Thyroid gland (tissue), 4 donors: ENCODE results near the gene C21orf58. TPM values are rescaled to one million over a fixed set of nuclear protein-coding genes. Genes with fewer than 3 reads are reported as not detected.

Experiments
- DNase-seq, 2 donors: peaks; one replicate each; pipeline ENCODE4 v3.0.0-alpha.2; 2019
- H3K27ac ChIP-seq, 3 donors: fragments of 200-600 bp; sonication (generic); 1 replicate in 2 of 3; 2 replicates in 1 of 3; pipeline ENCODE4 v1.5.1; 2016 to 2019; ENCODE audit warnings: mild to moderate bottlenecking in 1 of 3, moderate library complexity in 1 of 3
- H3K27me3 ChIP-seq: fragments of 200-600 bp; sonication (generic); one replicate; pipeline ENCODE4 v1.5.1; 2019
- H3K36me3 ChIP-seq, 2 donors: fragments of 200-600 bp; sonication (generic); one replicate each; pipeline ENCODE4 v1.5.1; 2016 to 2019
- H3K4me1 ChIP-seq, 2 donors: fragments of 200-600 bp; sonication (generic); one replicate each; pipeline ENCODE4 v1.5.1; 2017 to 2019
- H3K4me3 ChIP-seq, 3 donors: fragments of 200-600 bp; sonication (generic); replicated peaks in 1 of 3; 1 replicate in 2 of 3; 2 replicates in 1 of 3; pipeline ENCODE4 v1.5.1; 2016; ENCODE audit warnings: mild to moderate bottlenecking in 1 of 3
- H3K9me3 ChIP-seq: fragments of 200-600 bp; sonication (generic); one replicate; pipeline ENCODE4 v1.5.1; 2017
- POLR2A ChIP-seq, 2 donors: fragments of 450-650 bp; IDR thresholded peaks; one replicate each; pipeline ENCODE4 v1.6.1; 2017; ENCODE audit warnings: antibody characterized with exemption in 2 of 2, mild to moderate bottlenecking in 2 of 2, moderate library complexity in 1 of 2
- WGBS, 2 donors: methylation state at CpG; one replicate each; pipeline ENCODE4 v1.1.5; 2017; 5-methylcytosine and 5-hydroxymethylcytosine counted together
- intact Hi-C: fragments of 100-400 bp; cut with DNase I; formaldehyde crosslinking; loops from one replicate; pipeline ENCODE4 v1.15.1; 2023
- total RNA-seq, 4 donors: library from RNA; depleted of rRNA; stranded (reverse); fragments of >200 nt; gene quantifications; one replicate each; pipeline ENCODE4 v1.2.3, GENCODE V29; 2016
- TF ChIP-seq, protein P1 (sequence below), 6 experiments: fragments of 200-600 bp in 3 of 6; fragments of 450-650 bp in 3 of 6; sonication (generic) in 3 of 6; IDR thresholded peaks; one replicate each; pipeline ENCODE4 v1.5.1; 2016 to 2019; ENCODE audit warnings: antibody characterized with exemption in 6 of 6, mild to moderate bottlenecking in 2 of 6, inconsistent platforms in 1 of 6, moderate library complexity in 1 of 6

Gene C21orf58
- total RNA-seq, 4 donors from 2014 or later: 0.89 to 2.2 (median 1.7) TPM

DNA sequence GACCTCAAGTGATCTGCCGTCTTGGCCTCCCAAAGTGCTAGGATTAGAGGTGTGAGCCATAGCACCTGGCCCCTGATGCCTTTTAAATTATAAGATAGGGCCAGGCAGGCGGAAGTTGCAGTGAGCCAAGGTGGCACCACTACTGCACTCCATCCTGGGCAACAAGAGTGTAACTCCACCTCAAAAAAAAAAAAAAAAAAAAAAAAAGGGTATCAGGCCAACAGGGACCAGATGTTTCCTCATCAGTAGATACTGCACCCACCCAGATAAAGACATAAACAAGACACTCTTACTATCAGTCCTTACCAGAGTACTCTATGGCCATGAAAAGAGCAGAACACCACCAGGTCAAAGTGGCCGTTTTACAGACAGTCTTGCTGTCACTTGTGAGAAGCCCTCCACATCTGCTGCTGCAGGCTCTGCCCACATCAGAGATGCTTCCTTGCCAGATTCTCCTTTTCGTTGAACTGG, 3.3 kb downstream of the C21orf58 start:
- no peak for DNase-seq
- 68 to 74% methylated on average over 4 of the region's 4 CpGs for WGBS, 2 donors
- H3K36me3 ChIP-seq: no peaks in the 10 kb centered on the region
- H3K27me3 ChIP-seq: no peaks in the 10 kb centered on the region
- H3K9me3 ChIP-seq: no peaks in the 10 kb centered on the region
- TF ChIP-seq POLR2A (IDR thresholded peaks at IDR 0.05): no peak
- TF ChIP-seq, protein P1, sequence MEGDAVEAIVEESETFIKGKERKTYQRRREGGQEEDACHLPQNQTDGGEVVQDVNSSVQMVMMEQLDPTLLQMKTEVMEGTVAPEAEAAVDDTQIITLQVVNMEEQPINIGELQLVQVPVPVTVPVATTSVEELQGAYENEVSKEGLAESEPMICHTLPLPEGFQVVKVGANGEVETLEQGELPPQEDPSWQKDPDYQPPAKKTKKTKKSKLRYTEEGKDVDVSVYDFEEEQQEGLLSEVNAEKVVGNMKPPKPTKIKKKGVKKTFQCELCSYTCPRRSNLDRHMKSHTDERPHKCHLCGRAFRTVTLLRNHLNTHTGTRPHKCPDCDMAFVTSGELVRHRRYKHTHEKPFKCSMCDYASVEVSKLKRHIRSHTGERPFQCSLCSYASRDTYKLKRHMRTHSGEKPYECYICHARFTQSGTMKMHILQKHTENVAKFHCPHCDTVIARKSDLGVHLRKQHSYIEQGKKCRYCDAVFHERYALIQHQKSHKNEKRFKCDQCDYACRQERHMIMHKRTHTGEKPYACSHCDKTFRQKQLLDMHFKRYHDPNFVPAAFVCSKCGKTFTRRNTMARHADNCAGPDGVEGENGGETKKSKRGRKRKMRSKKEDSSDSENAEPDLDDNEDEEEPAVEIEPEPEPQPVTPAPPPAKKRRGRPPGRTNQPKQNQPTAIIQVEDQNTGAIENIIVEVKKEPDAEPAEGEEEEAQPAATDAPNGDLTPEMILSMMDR (IDR thresholded peaks at IDR 0.05): no peak
- intact Hi-C loops: loop anchor here (5.0 kb wide), 1 partner anchor 33 kb away; the partner anchor contains the start of genes MCM3AP and YBEY
- H3K4me3 ChIP-seq: no peak overlapping the region
- no peak overlapping the region for H3K27ac ChIP-seq
- peaks cover 9 to 15% of the 10 kb centered on the region in 2 donors for H3K4me1 ChIP-seq

GRCh38 chr21:46319186-46319585, 4.5 kb downstream of the C21orf58 start:
- intact Hi-C loops: no loop called here
- Histone ChIP-seq H3K9me3 (no peaks in the 10 kb centered on the region), H3K36me3 (no peaks in the 10 kb centered on the region), H3K4me3 (no peak overlapping the region), H3K4me1 (peaks cover 9 to 13% of the 10 kb centered on the region in 2 donors), H3K27ac (no peak overlapping the region), H3K27me3 (no peaks in the 10 kb centered on the region)
- 95 to 98% methylated on average over 7 of the region's 7 CpGs for WGBS, 2 donors
- TF ChIP-seq POLR2A (IDR thresholded peaks at IDR 0.05): no peak
- TF ChIP-seq, protein P1 (IDR thresholded peaks at IDR 0.05): no peak
- DNase-seq: no peak

DNA sequence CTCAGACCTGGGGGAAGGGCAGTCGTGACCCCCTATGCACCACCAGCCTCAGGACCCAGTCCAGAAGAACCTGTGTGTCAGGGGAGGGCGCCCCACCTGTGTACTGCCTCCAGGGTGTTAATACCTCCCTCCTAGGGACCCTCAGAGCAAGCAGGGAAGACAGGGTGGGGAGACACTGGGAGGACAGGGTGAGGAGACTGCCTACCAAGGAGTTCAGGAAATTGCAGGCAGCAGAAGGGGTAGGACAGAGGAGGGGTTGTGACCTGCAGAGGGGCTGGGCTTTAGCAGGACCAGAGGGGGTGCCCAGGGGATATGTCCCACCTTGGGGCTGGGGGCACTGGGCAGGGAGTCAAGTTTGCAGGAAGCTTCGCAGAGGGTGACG, 5.2 kb downstream of the C21orf58 start:
- no peak overlapping the region for H3K4me3 ChIP-seq
- H3K9me3 ChIP-seq: no peaks in the 10 kb centered on the region
- no peaks in the 10 kb centered on the region for H3K36me3 ChIP-seq
- H3K27ac ChIP-seq: no peak overlapping the region
- peaks cover 9 to 13% of the 10 kb centered on the region in 2 donors for H3K4me1 ChIP-seq
- DNase-seq: no peak
- no peaks in the 10 kb centered on the region for H3K27me3 ChIP-seq
- TF ChIP-seq POLR2A (IDR thresholded peaks at IDR 0.05): no peak
- TF ChIP-seq, protein P1 (IDR thresholded peaks at IDR 0.05): no peak
- intact Hi-C loops: no loop called here
- WGBS, 2 donors: 77 to 82% methylated on average over 3 to 4 of the region's 4 CpGs

- 45 to 82% methylated on average over 8 to 12 of the region's 20 CpGs for WGBS, 2 donors
- intact Hi-C loops: no loop called here
- H3K4me3 ChIP-seq: no peak overlapping the region
Measured at GRCh38 chr21:46317710-46318463, 5.8 kb downstream of the C21orf58 start.

More at GRCh38 chr21:46317710-46318463, 5.8 kb downstream of the C21orf58 start:
- no peaks in the 10 kb centered on the region for H3K9me3 ChIP-seq
- H3K4me1 ChIP-seq: peaks cover 6 to 9% of the 10 kb centered on the region in 2 donors
- no peak overlapping the region for H3K27ac ChIP-seq
- peak; percentile 25 to 36 for DNase-seq
- no peaks in the 10 kb centered on the region for H3K27me3 ChIP-seq
- TF ChIP-seq POLR2A (IDR thresholded peaks at IDR 0.05): no peak
- TF ChIP-seq, protein P1 (IDR thresholded peaks at IDR 0.05): no peak
- no peaks in the 10 kb centered on the region for H3K36me3 ChIP-seq
